Osteoblast (primary cell): ENCODE results near the gene RGS14. TPM values are rescaled to one million over a fixed set of nuclear protein-coding genes. Genes with fewer than 3 reads are reported as not detected.

ENCODE experiments used
- DNase-seq: peaks from one replicate; pipeline ENCODE4 v3.0.0; 2011; ENCODE audit warnings: low spot score, mixed read lengths; ENCODE audit not compliant: insufficient read length; ENCODE audit errors: missing footprints
- H2AFZ ChIP-seq: 2 replicates; pipeline ENCODE4 v1.6.0; 2011; ENCODE audit warnings: mild to moderate bottlenecking, low read length
- H3K27ac ChIP-seq: 2 replicates; pipeline ENCODE4 v1.5.1; 2011; ENCODE audit warnings: mild to moderate bottlenecking, low read depth, low read length, moderate library complexity
- H3K27me3 ChIP-seq: 2 replicates; pipeline ENCODE4 v1.6.0; 2012; ENCODE audit warnings: mild to moderate bottlenecking, control low read depth, inconsistent platforms, low read length, moderate library complexity; ENCODE audit not compliant: insufficient read depth
- H3K36me3 ChIP-seq: 2 replicates; pipeline ENCODE4 v1.5.1; 2011; ENCODE audit warnings: mild to moderate bottlenecking, low read length, control low read depth, moderate library complexity; ENCODE audit not compliant: insufficient read depth
- H3K4me1 ChIP-seq: 2 replicates; pipeline ENCODE4 v1.5.1; 2011; ENCODE audit warnings: mild to moderate bottlenecking, low read length, control low read depth, moderate library complexity; ENCODE audit not compliant: insufficient read depth
- H3K4me2 ChIP-seq: 2 replicates; pipeline ENCODE4 v1.6.0; 2011; ENCODE audit warnings: mild to moderate bottlenecking, low read length; ENCODE audit not compliant: insufficient read depth
- H3K4me3 ChIP-seq: fragments of 200-600 bp; sonication (generic); 3 replicates; pipeline ENCODE4 v1.5.1; 2012; ENCODE audit warnings: mild to moderate bottlenecking, low read length, inconsistent platforms; ENCODE audit not compliant: insufficient read depth
- H3K79me2 ChIP-seq: 2 replicates; pipeline ENCODE4 v1.6.0; 2012; ENCODE audit warnings: mild to moderate bottlenecking, low read length, control low read depth, inconsistent platforms; ENCODE audit not compliant: insufficient read depth
- H3K9me3 ChIP-seq: 2 replicates; pipeline ENCODE4 v1.5.1; 2011; ENCODE audit warnings: low read depth, low read length, control low read depth
- H4K20me1 ChIP-seq: 2 replicates; pipeline ENCODE4 v1.6.0; 2012; ENCODE audit warnings: mild to moderate bottlenecking, low read length, control low read depth; ENCODE audit not compliant: insufficient read depth
- total RNA-seq: library from RNA; depleted of rRNA; stranded (reverse); fragments of >200 nt; gene quantifications from 2 replicates; pipeline ENCODE4 v1.2.3, GENCODE V29; 2012
- TF ChIP-seq, protein P1 (sequence below): IDR thresholded peaks from 2 replicates; pipeline ENCODE4 v1.5.1; 2011; ENCODE audit warnings: mild to moderate bottlenecking, low read depth, low read length, moderate library complexity; ENCODE audit errors: extremely low read depth

Gene RGS14
- total RNA-seq, 1 donor = 9.4 TPM

DNA sequence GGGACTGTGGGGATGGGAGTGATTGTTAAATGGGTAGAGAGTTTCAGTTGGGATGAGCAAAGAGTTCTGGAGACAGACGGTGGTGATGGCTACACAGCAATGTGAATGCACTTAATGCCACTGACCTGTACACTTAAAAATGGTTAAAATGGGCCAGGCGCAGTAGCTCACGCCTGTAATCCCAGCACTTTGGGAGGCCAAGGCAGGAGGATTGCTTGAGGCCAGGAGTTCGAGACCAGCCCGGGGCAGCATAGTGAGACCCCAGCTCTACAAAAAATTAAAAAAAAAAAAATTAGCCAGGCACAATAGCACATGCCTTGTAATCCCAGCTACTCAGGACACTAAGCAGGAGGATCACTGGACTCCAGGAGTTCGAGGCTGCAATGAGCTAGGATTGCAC, 13.9 kb upstream of the RGS14 start:
- Histone ChIP-seq H3K9me3 (no peaks in the 10 kb centered on the region), H3K4me1 (no peaks in the 10 kb centered on the region), H3K27me3 (no peaks in the 10 kb centered on the region), H3K4me2 (no peak overlapping the region), H3K4me3 (no peak overlapping the region), H3K79me2 (peaks cover 79% of the 10 kb centered on the region), H3K36me3 (peaks cover 12% of the 10 kb centered on the region), H2AFZ (no peak overlapping the region), H3K27ac (no peak overlapping the region), H4K20me1 (peaks cover 18% of the 10 kb centered on the region)
- TF ChIP-seq, protein P1, sequence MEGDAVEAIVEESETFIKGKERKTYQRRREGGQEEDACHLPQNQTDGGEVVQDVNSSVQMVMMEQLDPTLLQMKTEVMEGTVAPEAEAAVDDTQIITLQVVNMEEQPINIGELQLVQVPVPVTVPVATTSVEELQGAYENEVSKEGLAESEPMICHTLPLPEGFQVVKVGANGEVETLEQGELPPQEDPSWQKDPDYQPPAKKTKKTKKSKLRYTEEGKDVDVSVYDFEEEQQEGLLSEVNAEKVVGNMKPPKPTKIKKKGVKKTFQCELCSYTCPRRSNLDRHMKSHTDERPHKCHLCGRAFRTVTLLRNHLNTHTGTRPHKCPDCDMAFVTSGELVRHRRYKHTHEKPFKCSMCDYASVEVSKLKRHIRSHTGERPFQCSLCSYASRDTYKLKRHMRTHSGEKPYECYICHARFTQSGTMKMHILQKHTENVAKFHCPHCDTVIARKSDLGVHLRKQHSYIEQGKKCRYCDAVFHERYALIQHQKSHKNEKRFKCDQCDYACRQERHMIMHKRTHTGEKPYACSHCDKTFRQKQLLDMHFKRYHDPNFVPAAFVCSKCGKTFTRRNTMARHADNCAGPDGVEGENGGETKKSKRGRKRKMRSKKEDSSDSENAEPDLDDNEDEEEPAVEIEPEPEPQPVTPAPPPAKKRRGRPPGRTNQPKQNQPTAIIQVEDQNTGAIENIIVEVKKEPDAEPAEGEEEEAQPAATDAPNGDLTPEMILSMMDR = no peak
- no peak for DNase-seq

DNA sequence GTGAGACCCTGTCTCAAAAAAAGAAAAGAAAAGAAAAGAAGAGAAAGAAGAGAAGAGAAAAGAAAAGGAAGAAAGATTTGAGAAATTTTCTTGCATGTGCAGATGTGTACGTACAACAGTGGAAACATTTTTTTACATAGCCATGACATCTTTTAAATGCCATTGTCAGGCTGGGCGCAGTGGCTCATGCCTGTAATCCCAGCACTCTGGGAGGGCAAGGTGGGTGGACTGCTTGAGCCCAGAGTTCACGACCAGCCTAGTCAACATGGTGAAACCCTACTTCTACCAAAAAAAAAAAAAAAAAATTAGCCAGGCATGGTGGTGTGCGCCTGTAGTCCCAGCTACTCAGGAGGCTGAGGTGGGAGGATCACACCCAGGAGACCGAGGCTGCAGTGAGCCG, 12.8 kb upstream of the RGS14 start:
- TF ChIP-seq, protein P1 = no peak
- Histone ChIP-seq H3K4me2 (no peak overlapping the region), H3K27me3 (no peaks in the 10 kb centered on the region), H3K27ac (no peak overlapping the region), H3K79me2 (peaks cover 79% of the 10 kb centered on the region), H3K4me1 (peaks cover 3% of the 10 kb centered on the region), H3K36me3 (peaks cover 14% of the 10 kb centered on the region), H2AFZ (no peak overlapping the region), H3K9me3 (no peaks in the 10 kb centered on the region), H4K20me1 (peaks cover 10% of the 10 kb centered on the region), H3K4me3 (no peak overlapping the region)
- no peak for DNase-seq

GRCh38 chr5:177346820-177347219, 10.9 kb upstream of the RGS14 start:
- no peak overlapping the region for H3K4me3 ChIP-seq

GRCh38 chr5:177347699-177348098, 10.0 kb upstream of the RGS14 start:
- H3K36me3 ChIP-seq = peaks cover 14% of the 10 kb centered on the region
- no peak overlapping the region for H3K4me3 ChIP-seq
- H3K27me3 ChIP-seq = no peaks in the 10 kb centered on the region
- peaks cover 77% of the 10 kb centered on the region for H3K79me2 ChIP-seq
- no peak overlapping the region for H3K27ac ChIP-seq
- peaks cover 10% of the 10 kb centered on the region for H4K20me1 ChIP-seq
- H3K9me3 ChIP-seq = no peaks in the 10 kb centered on the region
- no peak overlapping the region for H3K4me2 ChIP-seq
- H2AFZ ChIP-seq = no peak overlapping the region
- H3K4me1 ChIP-seq = peaks cover 15% of the 10 kb centered on the region
- TF ChIP-seq, protein P1 = no peak
- no peak for DNase-seq

More at GRCh38 chr5:177346820-177347219, 10.9 kb upstream of the RGS14 start:
- Histone ChIP-seq H3K27ac (no peak overlapping the region), H2AFZ (no peak overlapping the region), H3K4me2 (no peak overlapping the region), H3K36me3 (peaks cover 14% of the 10 kb centered on the region), H4K20me1 (peaks cover 10% of the 10 kb centered on the region), H3K27me3 (no peaks in the 10 kb centered on the region), H3K9me3 (no peaks in the 10 kb centered on the region), H3K4me1 (peaks cover 13% of the 10 kb centered on the region), H3K79me2 (peaks cover 83% of the 10 kb centered on the region)
- TF ChIP-seq, protein P1 = no peak
- DNase-seq = no peak
